PFSK-1 (cell line): ENCODE measurements around the gene EVI5.

Experiments
- POLR2AphosphoS5 ChIP-seq: IDR thresholded peaks from 2 replicates; pipeline ENCODE4 v1.6.1; 2012; ENCODE audit warnings: low read depth, mild to moderate bottlenecking, control low read depth, low read length, moderate library complexity
- SIN3A ChIP-seq: IDR thresholded peaks from 2 replicates; pipeline ENCODE4 v1.6.1; 2012; ENCODE audit warnings: mild to moderate bottlenecking, low read length, moderate library complexity, borderline replicate concordance; ENCODE audit not compliant: insufficient read depth
- TAF1 ChIP-seq: IDR thresholded peaks from 2 replicates; pipeline ENCODE4 v1.6.1; 2012; ENCODE audit warnings: low read length, control low read depth, borderline replicate concordance; ENCODE audit not compliant: insufficient read depth
- TF ChIP-seq, protein P1 (sequence below), 2 experiments: IDR thresholded peaks; 2 replicates each; pipeline versions ENCODE4 v1.6.1 to v1.8.0; 2011 to 2012; ENCODE audit warnings: low read depth in 2 of 2, low read length in 2 of 2, control low read depth in 1 of 2, inconsistent platforms in 1 of 2, mild to moderate bottlenecking in 1 of 2, moderate library complexity in 1 of 2; ENCODE audit not compliant: insufficient read depth in 1 of 2

DNA sequence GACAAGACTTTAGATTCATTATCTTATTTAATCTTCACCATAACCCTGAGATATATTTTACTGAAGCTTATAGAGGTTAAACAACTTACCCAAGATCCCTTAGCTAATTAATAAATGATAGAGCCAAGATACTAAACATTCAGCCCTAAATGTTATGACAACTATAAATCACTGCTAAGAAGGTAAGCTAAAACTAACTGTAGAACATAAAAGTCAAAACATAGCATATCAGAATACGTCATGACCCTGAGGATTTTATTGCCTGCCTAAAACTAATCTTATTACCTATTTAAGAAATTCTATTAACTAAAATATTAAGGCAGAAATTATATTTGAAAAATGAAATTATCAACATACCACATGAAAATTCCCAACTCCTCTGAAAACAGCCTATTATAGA is 22.6 kb downstream of the EVI5 start:
- TF ChIP-seq, protein P1, sequence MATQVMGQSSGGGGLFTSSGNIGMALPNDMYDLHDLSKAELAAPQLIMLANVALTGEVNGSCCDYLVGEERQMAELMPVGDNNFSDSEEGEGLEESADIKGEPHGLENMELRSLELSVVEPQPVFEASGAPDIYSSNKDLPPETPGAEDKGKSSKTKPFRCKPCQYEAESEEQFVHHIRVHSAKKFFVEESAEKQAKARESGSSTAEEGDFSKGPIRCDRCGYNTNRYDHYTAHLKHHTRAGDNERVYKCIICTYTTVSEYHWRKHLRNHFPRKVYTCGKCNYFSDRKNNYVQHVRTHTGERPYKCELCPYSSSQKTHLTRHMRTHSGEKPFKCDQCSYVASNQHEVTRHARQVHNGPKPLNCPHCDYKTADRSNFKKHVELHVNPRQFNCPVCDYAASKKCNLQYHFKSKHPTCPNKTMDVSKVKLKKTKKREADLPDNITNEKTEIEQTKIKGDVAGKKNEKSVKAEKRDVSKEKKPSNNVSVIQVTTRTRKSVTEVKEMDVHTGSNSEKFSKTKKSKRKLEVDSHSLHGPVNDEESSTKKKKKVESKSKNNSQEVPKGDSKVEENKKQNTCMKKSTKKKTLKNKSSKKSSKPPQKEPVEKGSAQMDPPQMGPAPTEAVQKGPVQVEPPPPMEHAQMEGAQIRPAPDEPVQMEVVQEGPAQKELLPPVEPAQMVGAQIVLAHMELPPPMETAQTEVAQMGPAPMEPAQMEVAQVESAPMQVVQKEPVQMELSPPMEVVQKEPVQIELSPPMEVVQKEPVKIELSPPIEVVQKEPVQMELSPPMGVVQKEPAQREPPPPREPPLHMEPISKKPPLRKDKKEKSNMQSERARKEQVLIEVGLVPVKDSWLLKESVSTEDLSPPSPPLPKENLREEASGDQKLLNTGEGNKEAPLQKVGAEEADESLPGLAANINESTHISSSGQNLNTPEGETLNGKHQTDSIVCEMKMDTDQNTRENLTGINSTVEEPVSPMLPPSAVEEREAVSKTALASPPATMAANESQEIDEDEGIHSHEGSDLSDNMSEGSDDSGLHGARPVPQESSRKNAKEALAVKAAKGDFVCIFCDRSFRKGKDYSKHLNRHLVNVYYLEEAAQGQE (IDR thresholded peaks at IDR 0.05; ENCODE audit: insufficient read depth in 1 of 2, low read depth in 2 of 2, low read length in 2 of 2), result no peak
- no peak for TF ChIP-seq POLR2AphosphoS5
- TF ChIP-seq TAF1, result no peak
- TF ChIP-seq SIN3A, result no peak
